HG03378 (cell line): ENCODE data around the gene TSPAN32.
"Not testable (repeated sequence)": the region's sequence is repeated elsewhere in the genome, so short reads cannot be mapped to it uniquely, and the experiment has no call there.

Source experiments
- ATAC-seq: cut with Tn5 transposase; IDR thresholded peaks from one replicate; pipeline ENCODE4 v1.9.1; 2021; ENCODE audit warnings: mild to moderate bottlenecking, moderate library complexity; ENCODE audit not compliant: unreplicated experiment

The TSPAN32 gene

GRCh38 chr11:2362414-2362813 lies 60.6 kb downstream of the TSPAN32 start:
- ATAC-seq = no peak

GRCh38 chr11:2363130-2363529 lies 61.3 kb downstream of the TSPAN32 start:
- no peak for ATAC-seq

- ATAC-seq = no peak
Observed at GRCh38 chr11:2363577-2364370, 62.0 kb downstream of the TSPAN32 start.

GRCh38 chr11:2364386-2364785 lies 62.6 kb downstream of the TSPAN32 start:
- not testable (repeated sequence) for ATAC-seq

- ATAC-seq = no peak
Observed at GRCh38 chr11:2365571-2366210, 63.9 kb downstream of the TSPAN32 start.

- ATAC-seq = no peak
Observed at GRCh38 chr11:2366276-2366675, 64.5 kb downstream of the TSPAN32 start.

GRCh38 chr11:2366733-2367132 lies 64.9 kb downstream of the TSPAN32 start:
- ATAC-seq = no peak

- ATAC-seq = no peak
Observed at GRCh38 chr11:2367266-2368160, 65.7 kb downstream of the TSPAN32 start.
